Esophagus muscularis mucosa (tissue), 4 donors: ENCODE results near the gene CCK. TPM values are rescaled to one million over a fixed set of nuclear protein-coding genes. Genes with fewer than 3 reads are reported as not detected.
A peak's percentile ranks its signal among the peaks of the same experiment; 100 is the strongest.
"Not testable (repeated sequence)": the region's sequence is repeated elsewhere in the genome, so short reads cannot be mapped to it uniquely, and the experiment has no call there.

Source experiments
- DNase-seq: peaks from one replicate; pipeline ENCODE4 v3.0.0-alpha.2; 2017; ENCODE audit errors: extremely low spot score
- H3K27ac ChIP-seq, 4 donors: fragments of 200-600 bp; sonication (generic); replicated peaks in 1 of 4; 1 replicate in 3 of 4; 2 replicates in 1 of 4; pipeline ENCODE4 v1.5.1; 2016 to 2019; ENCODE audit warnings: mild to moderate bottlenecking in 1 of 4
- H3K27me3 ChIP-seq, 4 donors: fragments of 200-600 bp; sonication (generic); one replicate each; pipeline versions ENCODE4 v1.5.1 to v1.6.0; 2016 to 2019
- H3K36me3 ChIP-seq, 4 donors: fragments of 200-600 bp; sonication (generic); one replicate each; pipeline ENCODE4 v1.5.1; 2016 to 2019
- H3K4me1 ChIP-seq, 4 donors: fragments of 200-600 bp; sonication (generic); one replicate each; pipeline ENCODE4 v1.5.1; 2016 to 2019
- H3K4me3 ChIP-seq, 4 donors: fragments of 200-600 bp; sonication (generic); 1 replicate in 2 of 4; 2 replicates in 2 of 4; pipeline ENCODE4 v1.5.1; 2016 to 2019; ENCODE audit warnings: mild to moderate bottlenecking in 4 of 4, moderate library complexity in 1 of 4
- H3K9me3 ChIP-seq, 4 donors: fragments of 200-600 bp; sonication (generic); 1 replicate in 3 of 4; 2 replicates in 1 of 4; pipeline ENCODE4 v1.5.1; 2016 to 2019
- CTCF ChIP-seq, 3 experiments: fragments of 200-600 bp in 2 of 3; fragments of 450-650 bp in 1 of 3; sonication (generic) in 2 of 3; IDR thresholded peaks; one replicate each; pipeline ENCODE4 v1.5.1; 2017 to 2019; ENCODE audit warnings: antibody characterized with exemption in 3 of 3, mild to moderate bottlenecking in 2 of 3, moderate library complexity in 1 of 3
- EP300 ChIP-seq: sonication (generic); formaldehyde crosslinking; IDR thresholded peaks from one replicate; pipeline ENCODE4 v1.6.1; 2017; ENCODE audit warnings: antibody characterized with exemption
- POLR2A ChIP-seq: fragments of 450-650 bp; IDR thresholded peaks from one replicate; pipeline ENCODE4 v1.6.1; 2017; ENCODE audit warnings: antibody characterized with exemption, moderate library complexity, mild to moderate bottlenecking, low read depth
- POLR2AphosphoS5 ChIP-seq, 2 donors: sonication (generic); formaldehyde crosslinking; IDR thresholded peaks; one replicate each; pipeline ENCODE4 v1.6.1; 2017; ENCODE audit warnings: antibody characterized with exemption in 2 of 2
- WGBS: methylation state at CpG from one replicate; pipeline ENCODE4 v1.1.5; 2018; 5-methylcytosine and 5-hydroxymethylcytosine counted together
- intact Hi-C: fragments of 100-400 bp; cut with DNase I; formaldehyde crosslinking; loops from one replicate; pipeline ENCODE4 v1.15.1; 2023
- total RNA-seq, 4 donors: library from RNA; depleted of rRNA; stranded (reverse); fragments of >200 nt; gene quantifications; one replicate each; pipeline versions ENCODE4 v1.1.0 to v1.2.1, GENCODE V29; 2016

Gene CCK
- total RNA-seq, 4 donors from 2014 or later: 2.2 to 15.1 (median 4.6) TPM

- Histone ChIP-seq H3K36me3 (no peaks in the 10 kb centered on the region), H3K4me1 (no peaks in the 10 kb centered on the region), H3K27ac (no peak overlapping the region), H3K9me3 (no peaks in the 10 kb centered on the region), H3K4me3 (no peak overlapping the region), H3K27me3 (no peaks in the 10 kb centered on the region)
- TF ChIP-seq POLR2AphosphoS5 (IDR thresholded peaks at IDR 0.05): no peak
- no peak for TF ChIP-seq POLR2A
- no peak for TF ChIP-seq EP300
- TF ChIP-seq CTCF (IDR thresholded peaks at IDR 0.05): no peak
- WGBS: 73% methylated on average over 2 of the region's 2 CpGs
- intact Hi-C loops: no loop called here
- DNase-seq: peak; percentile 39
These were observed 32.3 kb upstream of the CCK start for GRCh38 chr3:42298259-42298658.

- 70% methylated on average over 1 of the region's 1 CpG for WGBS
- DNase-seq: peak; percentile 26
- Histone ChIP-seq H3K36me3 (no peaks in the 10 kb centered on the region), H3K27ac (no peak overlapping the region), H3K27me3 (peaks cover 0 to 6% (median 0%) of the 10 kb centered on the region in 4 donors), H3K4me1 (no peaks in the 10 kb centered on the region), H3K9me3 (no peaks in the 10 kb centered on the region), H3K4me3 (no peak overlapping the region)
- TF ChIP-seq EP300 (no peak), CTCF (IDR thresholded peaks at IDR 0.05) (no peak), POLR2A (no peak), POLR2AphosphoS5 (IDR thresholded peaks at IDR 0.05) (no peak)
- intact Hi-C loops: no loop called here
These were observed 26.0 kb upstream of the CCK start for GRCh38 chr3:42292009-42292408.

GRCh38 chr3:42290966-42291714 is 25.2 kb upstream of the CCK start:
- Histone ChIP-seq H3K9me3 (no peaks in the 10 kb centered on the region), H3K4me3 (no peak overlapping the region), H3K4me1 (no peaks in the 10 kb centered on the region), H3K27me3 (peaks cover 0 to 6% (median 0%) of the 10 kb centered on the region in 4 donors), H3K27ac (no peak overlapping the region), H3K36me3 (no peaks in the 10 kb centered on the region)
- intact Hi-C loops: no loop called here
- TF ChIP-seq CTCF (IDR thresholded peaks at IDR 0.05) (no peak), POLR2AphosphoS5 (IDR thresholded peaks at IDR 0.05) (no peak), POLR2A (no peak), EP300 (no peak)
- no peak for DNase-seq
- WGBS: 85% methylated on average over 5 of the region's 5 CpGs

GRCh38 chr3:42289026-42289425 is 23.0 kb upstream of the CCK start:
- TF ChIP-seq EP300 (no peak), CTCF (IDR thresholded peaks at IDR 0.05) (no peak), POLR2AphosphoS5 (IDR thresholded peaks at IDR 0.05) (no peak), POLR2A (no peak)
- 31% methylated on average over 1 of the region's 1 CpG for WGBS
- H3K9me3 ChIP-seq: no peaks in the 10 kb centered on the region
- H3K4me1 ChIP-seq: no peaks in the 10 kb centered on the region
- peaks cover 0 to 6% (median 0%) of the 10 kb centered on the region in 4 donors for H3K27me3 ChIP-seq
- no peak overlapping the region for H3K4me3 ChIP-seq
- intact Hi-C loops: no loop called here
- no peak for DNase-seq
- H3K27ac ChIP-seq: no peak overlapping the region
- no peaks in the 10 kb centered on the region for H3K36me3 ChIP-seq

- Histone ChIP-seq H3K27me3 (peaks cover 0 to 6% (median 0%) of the 10 kb centered on the region in 4 donors), H3K4me1 (no peaks in the 10 kb centered on the region), H3K36me3 (no peaks in the 10 kb centered on the region), H3K4me3 (no peak overlapping the region), H3K9me3 (no peaks in the 10 kb centered on the region), H3K27ac (no peak overlapping the region)
- intact Hi-C loops: no loop called here
- WGBS: 66% methylated on average over 2 of the region's 2 CpGs
- DNase-seq: no peak
- TF ChIP-seq POLR2AphosphoS5 (IDR thresholded peaks at IDR 0.05) (no peak), POLR2A (no peak), CTCF (IDR thresholded peaks at IDR 0.05) (no peak), EP300 (no peak)
These were observed 22.4 kb upstream of the CCK start for GRCh38 chr3:42288385-42288784.

GRCh38 chr3:42287423-42287822 is 21.4 kb upstream of the CCK start:
- H3K27ac ChIP-seq, intact Hi-C loops, DNase-seq, H3K36me3 ChIP-seq, H3K27me3 ChIP-seq, H3K9me3 ChIP-seq, H3K4me3 ChIP-seq, H3K4me1 ChIP-seq: not testable (repeated sequence)
- 68% methylated on average over 8 of the region's 8 CpGs for WGBS
